GM23338 (cell line): ENCODE results near the gene MAGOH.

Source experiments
- CREB1 ChIP-seq: fragments of 250-450 bp; sonication (Bioruptor Pico); IDR thresholded peaks from 2 replicates; pipeline ENCODE4 v1.5.0; 2020; ENCODE audit warnings: low read depth, mild to moderate bottlenecking, moderate library complexity
- CTCF ChIP-seq, 2 experiments: fragments of 200-600 bp in 1 of 2; sonication (generic) in 1 of 2; conservative IDR thresholded peaks; 2 replicates each; pipeline versions ENCODE4 v1.5.1 to v1.6.1; 2016 to 2017; ENCODE audit warnings: antibody characterized with exemption in 2 of 2, low read depth in 2 of 2, mild to moderate bottlenecking in 2 of 2, moderate library complexity in 1 of 2
- ETS1 ChIP-seq: IDR thresholded peaks from 2 replicates; pipeline ENCODE4 v1.6.1; 2016; ENCODE audit warnings: antibody characterized with exemption
- EZH2 ChIP-seq: fragments of 200-600 bp; sonication (generic); IDR thresholded peaks from one replicate; pipeline ENCODE4 v1.8.0; 2017; ENCODE audit warnings: antibody characterized with exemption, mild to moderate bottlenecking, low read depth; ENCODE audit not compliant: unreplicated experiment
- EZH2phosphoT487 ChIP-seq: fragments of 200-600 bp; sonication (generic); IDR thresholded peaks from one replicate; pipeline ENCODE4 v1.8.1; 2018; ENCODE audit warnings: antibody characterized with exemption; ENCODE audit not compliant: unreplicated experiment
- JUNB ChIP-seq: IDR thresholded peaks from one replicate; pipeline ENCODE4 v1.6.1; 2016; ENCODE audit warnings: antibody characterized with exemption; ENCODE audit not compliant: unreplicated experiment
- NANOG ChIP-seq: IDR thresholded peaks from 2 replicates; pipeline ENCODE4 v1.6.1; 2016; ENCODE audit warnings: antibody characterized with exemption, borderline replicate concordance
- POLR2AphosphoS5 ChIP-seq: IDR thresholded peaks from 2 replicates; pipeline ENCODE4 v1.6.1; 2016; ENCODE audit warnings: antibody characterized with exemption, low read depth
- REST ChIP-seq: IDR thresholded peaks from one replicate; pipeline ENCODE4 v1.6.1; 2018; ENCODE audit warnings: antibody characterized with exemption; ENCODE audit not compliant: unreplicated experiment
- STAT1 ChIP-seq: IDR thresholded peaks from one replicate; pipeline ENCODE4 v1.6.1; 2016; ENCODE audit warnings: antibody characterized with exemption; ENCODE audit not compliant: unreplicated experiment
- ZNF114 ChIP-seq: fragments of 250-450 bp; sonication (Bioruptor Pico); IDR thresholded peaks from 2 replicates; pipeline ENCODE4 v1.5.0; 2020; ENCODE audit warnings: mild to moderate bottlenecking, moderate library complexity
- ZNF331 ChIP-seq: fragments of 250-450 bp; sonication (Bioruptor Pico); IDR thresholded peaks from 2 replicates; pipeline ENCODE4 v1.5.0; 2020; ENCODE audit warnings: low read depth, mild to moderate bottlenecking, moderate library complexity
- ZNF462 ChIP-seq: fragments of 250-450 bp; sonication (Bioruptor Pico); IDR thresholded peaks from 2 replicates; pipeline ENCODE4 v1.5.0; 2020; ENCODE audit warnings: mild to moderate bottlenecking, moderate library complexity

GRCh38 chr1:53264048-53264447 is 25.7 kb upstream of the MAGOH start:
- TF ChIP-seq CTCF (conservative IDR thresholded peaks at IDR 0.05; ENCODE audit: low read depth in 2 of 2) (no peak), REST (no peak), ZNF462 (CRISPR knock-in tag) (no peak), EZH2 (no peak), EZH2phosphoT487 (no peak), POLR2AphosphoS5 (no peak), ZNF331 (no peak), STAT1 (no peak), ZNF114 (CRISPR knock-in tag) (no peak), ETS1 (no peak), CREB1 (CRISPR knock-in tag) (no peak), JUNB (no peak), NANOG (no peak)
